B cell (primary cell): ENCODE measurements around the gene ADAM17. TPM values are rescaled to one million over a fixed set of nuclear protein-coding genes. Genes with fewer than 3 reads are reported as not detected.

Experiments used
- ATAC-seq: fragments of 200-7000 bp; cut with Tn5 transposase; one replicate; pipeline ENCODE4 v1.10.0; 2021; ENCODE audit warnings: low read depth, mild to moderate bottlenecking, moderate number of reproducible peaks, moderate library complexity
- CTCF ChIA-PET: fragments of 350-600 bp; sonication (Branson Sonifier 250); formaldehyde crosslinking; loops from one replicate; lab custom pipeline; 2021; ENCODE audit warnings: antibody characterized with exemption, inconsistent platforms; lab: Charles Lee
- POLR2A ChIA-PET: fragments of 350-600 bp; sonication (Branson Sonifier 250); formaldehyde crosslinking; loops from one replicate; lab custom pipeline; 2021; ENCODE audit warnings: antibody characterized with exemption; lab: Charles Lee
- DNase-seq: peaks from one replicate; pipeline ENCODE4 v3.0.0; 2013
- H2AFZ ChIP-seq: 2 replicates; pipeline ENCODE4 v1.6.1; 2012; ENCODE audit warnings: mild to moderate bottlenecking, low read depth, low read length; ENCODE audit not compliant: insufficient read depth, poor library complexity, severe bottlenecking
- H3K27ac ChIP-seq, 2 donors: 1 replicate in 1 of 2; 2 replicates in 1 of 2; pipeline ENCODE4 v1.5.1; 2012 to 2013; ENCODE audit warnings: low read length in 2 of 2, mild to moderate bottlenecking in 2 of 2, moderate library complexity in 1 of 2
- H3K27me3 ChIP-seq, 4 experiments: fragments of 200-600 bp in 1 of 4; sonication (generic) in 1 of 4; replicated peaks in 1 of 4; 1 replicate in 2 of 4; 2 replicates in 2 of 4; pipeline versions ENCODE4 v1.6.1 to v1.7.0; 2013 to 2016; ENCODE audit warnings: low read length in 3 of 4, mild to moderate bottlenecking in 2 of 4, mixed read lengths in 1 of 4, moderate library complexity in 1 of 4; ENCODE audit not compliant: insufficient read depth in 4 of 4, control insufficient read depth in 3 of 4; ENCODE audit errors: control extremely low read depth in 1 of 4
- H3K36me3 ChIP-seq, 2 experiments: replicated peaks in 1 of 2; 1 replicate in 1 of 2; 2 replicates in 1 of 2; pipeline versions ENCODE4 v1.6.1 to v1.7.1; 2013; ENCODE audit warnings: low read length in 1 of 2; ENCODE audit not compliant: insufficient read depth in 2 of 2, control insufficient read depth in 1 of 2; ENCODE audit errors: control extremely low read depth in 1 of 2, extremely low read depth in 1 of 2
- H3K4me1 ChIP-seq, 2 donors: fragments of 200-600 bp in 1 of 2; sonication (generic) in 1 of 2; 1 replicate in 1 of 2; 2 replicates in 1 of 2; pipeline versions ENCODE4 v1.5.1 to v1.6.1; 2013 to 2017; ENCODE audit warnings: low read length in 2 of 2; ENCODE audit not compliant: control insufficient read depth in 2 of 2, insufficient read depth in 2 of 2
- H3K4me2 ChIP-seq: replicated peaks from 2 replicates; pipeline ENCODE3; 2012; ENCODE audit warnings: mild to moderate bottlenecking, low read depth, low read length; ENCODE audit not compliant: poor library complexity, severe bottlenecking
- H3K4me3 ChIP-seq, 5 experiments: fragments of 200-600 bp in 1 of 5; sonication (generic) in 1 of 5; 1 replicate in 3 of 5; 2 replicates in 2 of 5; pipeline versions ENCODE4 v1.5.1 to v1.7.0; 2011 to 2016; ENCODE audit warnings: low read length in 4 of 5, mild to moderate bottlenecking in 4 of 5, low read depth in 2 of 5, control low read depth in 1 of 5, moderate library complexity in 1 of 5; ENCODE audit not compliant: insufficient read depth in 1 of 5; ENCODE audit errors: control extremely low read depth in 1 of 5, extremely low read depth in 1 of 5
- H3K79me2 ChIP-seq: fragments of 200-600 bp; sonication (generic); one replicate; pipeline ENCODE4 v1.6.0; 2016; ENCODE audit warnings: low read length; ENCODE audit not compliant: control insufficient read depth, insufficient read depth
- H3K9ac ChIP-seq: fragments of 200-600 bp; sonication (generic); 2 replicates; pipeline ENCODE4 v1.6.1; 2017; ENCODE audit warnings: mild to moderate bottlenecking, low read length, moderate library complexity
- H3K9me3 ChIP-seq, 3 donors: one replicate each; pipeline versions ENCODE4 v1.6.1 to v1.7.1; 2013; ENCODE audit warnings: low read length in 2 of 3; ENCODE audit not compliant: control insufficient read depth in 2 of 3, insufficient read depth in 1 of 3; ENCODE audit errors: control extremely low read depth in 1 of 3
- H4K20me1 ChIP-seq: 2 replicates; pipeline ENCODE4 v1.6.0; 2012; ENCODE audit warnings: mild to moderate bottlenecking, low read length; ENCODE audit not compliant: insufficient read depth, control insufficient read depth, poor library complexity, severe bottlenecking
- H3K27ac Mint-ChIP-seq: one replicate; pipeline ENCODE4 v1.8.0; 2021; ENCODE audit warnings: mixed read lengths
- H3K27me3 Mint-ChIP-seq: one replicate; pipeline ENCODE4 v1.8.0; 2021; ENCODE audit warnings: mixed read lengths
- H3K4me1 Mint-ChIP-seq: one replicate; pipeline ENCODE4 v1.8.0; 2021; ENCODE audit warnings: mixed read lengths
- H3K4me3 Mint-ChIP-seq: one replicate; pipeline ENCODE4 v1.8.0; 2021; ENCODE audit warnings: mixed read lengths
- H3K9me3 Mint-ChIP-seq: one replicate; pipeline ENCODE4 v1.8.0; 2022; ENCODE audit warnings: mixed read lengths; ENCODE audit not compliant: insufficient read depth
- EZH2 ChIP-seq: IDR thresholded peaks from 2 replicates; pipeline ENCODE4 v1.6.1; 2012; ENCODE audit warnings: borderline replicate concordance, low read depth, mild to moderate bottlenecking, moderate library complexity, low read length; ENCODE audit not compliant: insufficient read depth, poor library complexity, severe bottlenecking
- WGBS: methylation state at CpG from one replicate; pipeline ENCODE4 v1.1.5; 2013; ENCODE audit warnings: missing lambda C conversion rate; ENCODE audit not compliant: insufficient coverage; 5-methylcytosine and 5-hydroxymethylcytosine counted together
- intact Hi-C: fragments of 100-400 bp; cut with micrococcal nuclease; formaldehyde crosslinking; loops from one replicate; pipeline ENCODE4 v1.10.0; 2022
- polyA plus RNA-seq: library from polyadenylated mRNA; depleted of rRNA; stranded (reverse); fragments of >200 nt; gene quantifications from 2 replicates; pipeline ENCODE4 v1.2.3, GENCODE V29; 2012
- total RNA-seq, 2 donors: library from RNA; stranded (reverse); fragments of 120-200 nt in 1 of 2; gene quantifications; 1 replicate in 1 of 2; 2 replicates in 1 of 2; pipeline versions ENCODE4 v1.2.3 to v1.2.4, GENCODE V29; 2013 to 2022
- TF ChIP-seq, protein P1 (sequence below): fragments of 200-600 bp; IDR thresholded peaks from one replicate; pipeline ENCODE4 v1.8.0; 2022; ENCODE audit warnings: antibody characterized with exemption, mild to moderate bottlenecking

ADAM17 gene
- total and polyA plus RNA-seq, 2 donors (not counting 1 experiment from before 2014, with no cell fraction given), result 13.9 to 57.8 TPM

DNA sequence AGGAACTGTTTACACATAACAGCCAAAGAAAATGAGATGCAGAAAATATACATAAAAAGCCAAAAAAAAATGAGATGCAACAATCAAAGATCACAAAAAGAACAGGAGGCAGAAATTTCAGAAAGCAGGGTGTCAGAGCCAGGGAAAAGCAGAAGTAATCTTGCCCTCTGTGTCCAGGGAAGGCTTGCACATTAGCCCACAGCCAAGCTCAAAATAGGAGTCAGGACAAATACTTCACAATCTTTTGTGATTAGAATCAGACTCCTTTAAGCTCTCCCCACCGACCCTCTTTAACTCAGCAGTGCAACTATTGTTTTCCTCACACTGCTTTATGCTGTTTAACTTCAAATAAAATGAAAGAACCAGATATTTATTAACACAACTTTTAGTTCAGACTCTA, 46.7 kb downstream of the ADAM17 start:
- Histone ChIP-seq H3K9me3 (no peaks in the 10 kb centered on the region), H2AFZ (no peak overlapping the region), H3K4me3 (no peak overlapping the region), H3K4me2 (no peak overlapping the region), H3K79me2 (peaks cover 4% of the 10 kb centered on the region), H3K4me1 (no peaks in the 10 kb centered on the region), H3K27ac (no peak overlapping the region), H4K20me1 (no peaks in the 10 kb centered on the region), H3K9ac (no peak overlapping the region), H3K27me3 (no peaks in the 10 kb centered on the region), H3K36me3 (peaks cover 17 to 52% of the 10 kb centered on the region in 2 experiments)
- intact Hi-C loops, result loop anchor here (5.0 kb wide), 1 partner anchor 38 kb away; no protein-coding TSS in a partner anchor
- ATAC-seq (no peak), DNase-seq (no peak)
- H3K27ac Mint-ChIP-seq, result no peak overlapping the region
- no peaks in the 10 kb centered on the region for H3K27me3 Mint-ChIP-seq
- H3K9me3 Mint-ChIP-seq, result no peaks in the 10 kb centered on the region
- H3K4me3 Mint-ChIP-seq, result no peak overlapping the region
- CTCF ChIA-PET, result interaction anchor here (1.1 kb wide), 1 partner anchor 47 kb away, joined by 3 read pairs; the partner anchor contains the start of gene ADAM17
- WGBS, result 8% methylated on average over 1 of the region's 1 CpG
- H3K4me1 Mint-ChIP-seq, result no peaks in the 10 kb centered on the region
- POLR2A ChIA-PET, result no interaction called here
- TF ChIP-seq, protein P1, sequence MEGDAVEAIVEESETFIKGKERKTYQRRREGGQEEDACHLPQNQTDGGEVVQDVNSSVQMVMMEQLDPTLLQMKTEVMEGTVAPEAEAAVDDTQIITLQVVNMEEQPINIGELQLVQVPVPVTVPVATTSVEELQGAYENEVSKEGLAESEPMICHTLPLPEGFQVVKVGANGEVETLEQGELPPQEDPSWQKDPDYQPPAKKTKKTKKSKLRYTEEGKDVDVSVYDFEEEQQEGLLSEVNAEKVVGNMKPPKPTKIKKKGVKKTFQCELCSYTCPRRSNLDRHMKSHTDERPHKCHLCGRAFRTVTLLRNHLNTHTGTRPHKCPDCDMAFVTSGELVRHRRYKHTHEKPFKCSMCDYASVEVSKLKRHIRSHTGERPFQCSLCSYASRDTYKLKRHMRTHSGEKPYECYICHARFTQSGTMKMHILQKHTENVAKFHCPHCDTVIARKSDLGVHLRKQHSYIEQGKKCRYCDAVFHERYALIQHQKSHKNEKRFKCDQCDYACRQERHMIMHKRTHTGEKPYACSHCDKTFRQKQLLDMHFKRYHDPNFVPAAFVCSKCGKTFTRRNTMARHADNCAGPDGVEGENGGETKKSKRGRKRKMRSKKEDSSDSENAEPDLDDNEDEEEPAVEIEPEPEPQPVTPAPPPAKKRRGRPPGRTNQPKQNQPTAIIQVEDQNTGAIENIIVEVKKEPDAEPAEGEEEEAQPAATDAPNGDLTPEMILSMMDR, result no peak
- TF ChIP-seq EZH2, result no peak

DNA sequence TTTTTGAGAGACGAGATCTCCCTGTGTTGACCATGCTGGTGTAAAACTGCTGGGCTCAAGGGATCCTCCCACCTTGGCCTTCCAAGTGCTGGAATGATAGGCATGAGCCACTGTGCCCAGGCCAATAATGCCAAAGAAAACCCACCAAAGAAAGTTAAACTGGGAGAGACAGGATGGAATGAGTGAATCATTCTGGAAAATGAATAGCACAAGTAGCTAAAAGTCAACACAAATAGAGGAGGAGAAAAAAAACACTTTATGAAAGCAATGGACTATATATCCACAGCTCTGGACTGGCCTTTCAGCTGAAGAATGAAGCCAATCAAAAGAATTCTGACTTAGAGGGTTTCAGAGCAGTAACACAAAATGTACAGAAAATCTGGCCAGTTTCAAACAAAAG, 57.4 kb downstream of the ADAM17 start:
- no peaks in the 10 kb centered on the region for H3K27me3 Mint-ChIP-seq
- H3K36me3 ChIP-seq, result peaks cover 23 to 75% of the 10 kb centered on the region in 2 experiments

More for the DNA sequence above, 57.4 kb downstream of the ADAM17 start:
- Histone ChIP-seq H3K27ac (peak overlapping the region in 1 of 2 donors; percentile 37), H3K9me3 (no peaks in the 10 kb centered on the region), H4K20me1 (peaks cover 20% of the 10 kb centered on the region), H3K4me1 (no peaks in the 10 kb centered on the region), H3K27me3 (no peaks in the 10 kb centered on the region), H3K4me3 (no peak overlapping the region), H2AFZ (no peak overlapping the region), H3K9ac (no peak overlapping the region), H3K4me2 (no peak overlapping the region), H3K79me2 (peaks cover 3% of the 10 kb centered on the region)
- WGBS, result no CpG with 5 or more reads among the region's 1 CpG
- TF ChIP-seq EZH2, result no peak
- TF ChIP-seq, protein P1, result no peak
- Mint-ChIP-seq H3K9me3 (no peaks in the 10 kb centered on the region), H3K4me3 (no peak overlapping the region), H3K4me1 (no peaks in the 10 kb centered on the region), H3K27ac (no peak overlapping the region)
- intact Hi-C loops, result no loop called here
- no peak for DNase-seq
- no peak for ATAC-seq
- ChIA-PET POLR2A (no interaction called here), CTCF (interaction anchor here (0.6 kb wide), 1 partner anchor 20 kb away, joined by 3 read pairs; no protein-coding TSS in a partner anchor)
